Activated CD4-positive, alpha-beta T cell treated with anti-CD3 and anti-CD28 coated beads for 24 hours (primary cell): ENCODE results near the gene CSPG4.
"Not testable (repeated sequence)": the region's sequence is repeated elsewhere in the genome, so short reads cannot be mapped to it uniquely, and the experiment has no call there.

Source experiments
- DNase-seq, 2 donors: peaks; one replicate each; pipeline ENCODE4 v3.0.0-alpha.2; 2020; ENCODE audit warnings: low read depth in 2 of 2

CSPG4 gene

DNA sequence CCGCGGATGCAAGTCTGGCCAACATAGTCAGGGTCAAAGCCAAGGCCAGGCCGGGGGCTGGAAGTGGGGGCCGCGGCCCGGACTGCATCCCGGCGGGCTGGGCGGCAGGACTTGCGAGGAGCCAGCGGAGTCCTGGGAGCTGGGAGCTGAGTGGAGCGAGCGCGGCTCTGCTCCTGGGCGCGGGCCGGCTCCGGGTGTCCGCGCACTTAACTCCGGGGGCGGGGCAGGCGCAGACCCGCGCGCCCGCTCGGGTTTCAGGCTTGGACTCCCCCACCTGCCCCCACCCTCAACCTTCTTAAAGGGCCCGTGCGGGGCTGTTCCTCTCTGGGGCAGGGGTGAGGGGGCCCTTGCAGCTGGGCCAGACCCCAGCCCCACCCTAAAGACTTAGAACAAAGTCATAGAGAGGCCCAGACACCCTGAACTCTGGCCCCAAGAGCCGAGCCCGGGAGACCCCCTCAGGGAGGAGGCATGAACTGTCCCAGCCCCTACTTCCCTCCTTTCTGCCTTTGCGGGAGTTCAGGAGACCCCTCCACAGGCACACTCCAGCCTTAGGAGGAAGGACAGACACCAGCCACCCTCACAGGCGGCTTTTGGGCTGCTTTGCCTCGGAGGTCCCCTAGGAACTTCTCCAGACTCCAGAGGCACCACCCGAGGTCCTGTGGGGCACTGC, at the start of gene CSPG4:
Gene CSPG4 (minus strand): TSS at position 181 of the 670 bp plus-strand sequence. CDS start 93 bp downstream, at position 88.
- no peak for DNase-seq

GRCh38 chr15:75762357-75762718, 49.7 kb upstream of the CSPG4 start:
- not testable (repeated sequence) for DNase-seq

- no peak for DNase-seq
Measured at GRCh38 chr15:75761446-75762356, 49.1 kb upstream of the CSPG4 start.

DNA sequence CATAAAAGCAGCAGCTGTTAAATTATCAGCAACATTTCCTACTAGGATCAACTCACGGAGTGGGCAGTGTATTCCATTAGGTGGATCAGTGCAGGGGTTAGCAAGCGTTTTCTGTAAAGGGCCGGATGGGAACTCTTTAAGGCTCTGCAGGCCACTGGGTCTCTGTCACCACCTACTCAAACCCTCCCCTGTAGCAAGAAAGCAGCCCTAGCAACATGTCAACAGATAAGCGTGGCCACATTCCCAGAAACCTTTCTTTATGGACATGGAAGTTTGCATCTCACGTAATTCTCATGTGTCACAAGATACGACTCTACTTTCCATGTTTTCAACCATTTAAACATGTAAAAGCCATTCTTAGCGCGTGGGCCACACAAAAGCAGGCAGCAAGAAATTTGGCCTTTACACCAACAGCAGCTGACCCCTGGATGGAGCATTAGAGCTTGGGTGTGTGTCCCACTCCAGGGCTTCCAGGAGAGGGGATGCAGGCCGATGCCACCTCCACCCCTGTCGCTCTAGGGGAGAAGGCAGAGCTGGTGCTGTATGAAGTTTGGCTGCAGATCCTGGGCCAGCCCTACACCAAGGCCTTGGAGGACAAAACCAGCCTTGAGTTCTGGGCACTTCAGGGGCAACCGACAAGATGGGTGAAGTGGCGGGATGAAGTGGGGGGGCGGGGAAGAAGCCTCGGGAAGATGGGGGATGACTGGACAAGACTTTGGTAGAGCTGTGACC, 48.2 kb upstream of the CSPG4 start:
- DNase-seq: no peak

DNA sequence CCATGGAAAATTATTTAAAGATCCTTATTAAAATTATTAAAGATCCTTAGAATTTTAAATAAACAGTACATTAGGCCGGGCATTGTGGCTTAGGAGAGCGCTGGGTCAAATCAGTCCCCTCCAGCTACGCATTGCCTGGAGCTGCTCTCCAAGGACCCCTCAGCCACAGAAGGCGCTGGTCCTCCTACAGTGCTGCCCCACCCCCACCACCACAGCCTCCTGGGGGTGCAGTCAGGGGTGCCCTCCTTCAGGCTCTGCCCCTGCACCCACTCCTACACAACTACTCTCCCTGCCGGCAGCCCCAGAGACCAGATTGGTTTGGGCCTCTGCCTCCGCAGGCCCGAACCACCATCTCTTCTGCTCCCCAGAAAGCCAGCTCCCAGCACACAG, 47.5 kb upstream of the CSPG4 start:
- DNase-seq: not testable (repeated sequence)

- no peak for DNase-seq
Measured at GRCh38 chr15:75759416-75760130, 46.9 kb upstream of the CSPG4 start.

DNA sequence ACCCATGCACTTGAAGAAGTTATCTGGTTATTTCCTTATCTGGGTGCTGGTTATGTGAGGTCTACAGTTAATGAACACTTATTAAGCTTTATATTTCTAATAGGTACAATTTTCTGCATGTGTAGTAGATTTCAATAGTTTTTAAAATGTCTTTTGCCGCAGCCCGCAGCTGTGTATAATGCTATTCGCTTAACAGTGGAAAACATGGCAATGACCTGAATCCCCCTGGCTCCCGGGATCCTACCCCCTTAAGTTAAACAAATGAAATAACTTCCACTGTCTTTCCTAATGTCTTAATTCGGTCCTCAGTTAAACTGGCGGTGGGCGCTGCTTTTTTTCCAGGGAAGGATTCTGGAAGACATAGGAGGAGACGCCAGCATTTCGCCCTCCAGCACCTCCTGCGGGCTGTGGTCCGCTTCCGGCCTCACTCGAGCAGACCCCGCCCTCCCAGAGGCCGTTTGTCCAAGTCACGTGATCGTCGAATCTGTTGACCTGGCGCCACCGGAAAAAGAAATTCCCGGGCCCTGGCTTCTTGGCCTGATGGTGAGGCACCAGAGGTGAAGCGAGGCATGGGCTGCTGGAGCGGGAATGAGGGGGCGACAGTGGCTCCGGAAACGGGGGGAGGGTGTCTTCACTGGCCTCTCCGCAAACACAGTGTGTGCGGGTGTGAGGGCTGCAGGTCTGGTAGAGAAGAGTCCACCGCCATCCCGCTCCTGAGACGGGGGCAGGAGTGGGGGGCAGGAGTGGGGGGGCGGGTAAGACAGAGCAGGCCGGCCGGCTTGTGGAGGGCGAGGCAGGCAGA, 45.6 kb upstream of the CSPG4 start:
- peak; percentile 39 to 61 for DNase-seq

GRCh38 chr15:75754871-75755270, 42.2 kb upstream of the CSPG4 start:
- DNase-seq: not testable (repeated sequence)

GRCh38 chr15:75753145-75753544, 40.5 kb upstream of the CSPG4 start:
- no peak for DNase-seq

GRCh38 chr15:75751891-75752290, 39.2 kb upstream of the CSPG4 start:
- no peak for DNase-seq

GRCh38 chr15:75751116-75751875, 38.6 kb upstream of the CSPG4 start:
- no peak for DNase-seq

- DNase-seq: no peak
Measured at GRCh38 chr15:75750261-75751050, 37.8 kb upstream of the CSPG4 start.

GRCh38 chr15:75749820-75750219, 37.2 kb upstream of the CSPG4 start:
- no peak for DNase-seq

DNA sequence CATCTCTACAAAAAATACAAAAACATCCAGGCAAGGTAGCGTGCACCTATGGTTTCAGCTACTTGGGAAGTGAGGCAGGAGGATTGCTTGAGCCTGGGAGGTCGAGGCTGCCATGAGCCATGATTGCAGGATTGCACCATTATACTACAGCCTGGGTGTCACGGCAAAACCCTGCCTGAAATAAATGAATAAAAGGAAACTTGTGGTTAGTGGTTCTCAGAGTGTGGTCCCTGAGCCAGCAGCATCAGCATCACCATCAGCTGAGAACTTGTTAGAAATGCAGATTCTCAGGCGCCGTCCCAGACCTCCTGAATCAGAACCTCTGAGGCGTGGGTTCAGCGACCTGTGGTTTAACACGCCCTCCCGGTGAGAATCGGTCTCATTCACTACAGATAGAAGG, 36.2 kb upstream of the CSPG4 start:
- peak in 1 of 2 donors; percentile 19 for DNase-seq

- not testable (repeated sequence) for DNase-seq
Measured at GRCh38 chr15:75747121-75747520, 34.5 kb upstream of the CSPG4 start.

- DNase-seq: no peak
Measured at GRCh38 chr15:75745305-75745704, 32.7 kb upstream of the CSPG4 start.

DNA sequence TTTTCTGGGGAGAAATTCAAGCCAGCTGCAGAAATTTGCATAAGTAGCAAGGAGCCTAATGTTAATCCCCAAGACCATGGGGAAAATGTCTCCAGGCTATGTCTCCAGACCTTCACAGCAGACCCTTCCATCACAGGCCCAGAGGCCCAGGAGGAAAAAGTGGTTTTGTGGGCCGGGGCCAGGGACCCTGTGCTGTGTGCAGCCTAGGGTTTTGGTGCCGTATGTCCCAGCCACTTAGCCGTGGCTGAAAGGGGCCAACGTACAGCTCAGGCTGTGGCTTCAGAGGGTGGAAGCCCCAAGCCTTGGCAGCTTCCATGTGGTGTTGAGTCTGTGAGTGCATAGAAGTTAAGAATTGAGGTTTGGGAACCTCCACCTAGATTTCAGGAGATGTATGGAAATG, 29.7 kb upstream of the CSPG4 start:
- DNase-seq: not testable (repeated sequence)

DNA sequence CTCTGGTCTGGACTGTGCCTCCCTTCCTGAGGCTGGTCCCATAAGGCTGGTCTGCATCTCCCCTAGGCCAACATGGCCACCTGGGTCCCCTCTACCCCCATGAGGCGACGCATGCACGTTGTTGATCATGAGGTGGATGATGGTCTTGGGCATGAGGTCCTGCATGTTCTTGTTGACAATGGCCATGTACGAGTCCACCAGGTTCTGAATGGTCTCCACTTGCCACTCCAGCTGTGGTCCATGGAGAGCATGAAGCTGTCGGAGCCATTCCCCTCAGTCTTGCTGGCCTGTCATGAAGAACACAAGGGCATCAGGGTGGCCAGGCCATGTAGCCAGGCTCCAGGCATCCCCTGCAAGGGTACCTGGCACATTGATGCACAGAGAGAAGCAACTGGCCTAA, 27.1 kb upstream of the CSPG4 start:
- no peak for DNase-seq

GRCh38 chr15:75738647-75739325, 26.1 kb upstream of the CSPG4 start:
- peak; percentile 84 to 87 for DNase-seq
